ENCODE measurements around the gene HOXA4.

Gene HOXA4

GRCh38 chr7:27176962-27177794 is 46.6 kb upstream of the HOXA4 start:
- no peak for TF ChIP-seq CTCF (IDR thresholded peaks at IDR 0.05; ENCODE audit: low read depth, low read length, missing control alignments)
- H3K36me3 ChIP-seq (replicated peaks) = no peaks in the 10 kb centered on the region
- H3K4me3 ChIP-seq (ENCODE audit: low read depth, low read length) = no peak overlapping the region
- DNase-seq = no peak
- no peak overlapping the region for H3K27ac ChIP-seq
- H3K27me3 ChIP-seq (replicated peaks) = peaks cover 93% of the 10 kb centered on the region
- in situ Hi-C loops (cut with HindIII; ENCODE audit: low pct_ligation_motif_present, low sequenced_read_pairs) = no loop called here

GRCh38 chr7:27176524-27176845 is 45.9 kb upstream of the HOXA4 start:
- no peak for TF ChIP-seq CTCF (IDR thresholded peaks at IDR 0.05; ENCODE audit: low read depth, low read length, missing control alignments)
- Histone ChIP-seq H3K27me3 (replicated peaks) (peaks cover 95% of the 10 kb centered on the region), H3K27ac (no peak overlapping the region)

GRCh38 chr7:27175626-27176523 is 45.3 kb upstream of the HOXA4 start:
- TF ChIP-seq CTCF (IDR thresholded peaks at IDR 0.05; ENCODE audit: low read depth, low read length, missing control alignments) = no peak
- H3K27me3 ChIP-seq (replicated peaks) = peaks cover 96% of the 10 kb centered on the region
- DNase-seq = no peak
- H3K4me3 ChIP-seq (ENCODE audit: low read depth, low read length) = no peak overlapping the region
- H3K36me3 ChIP-seq (replicated peaks) = no peaks in the 10 kb centered on the region
- in situ Hi-C loops (cut with HindIII; ENCODE audit: low pct_ligation_motif_present, low sequenced_read_pairs) = no loop called here
- no peak overlapping the region for H3K27ac ChIP-seq

More at GRCh38 chr7:27176524-27176845, 45.9 kb upstream of the HOXA4 start:
- in situ Hi-C loops (cut with HindIII; ENCODE audit: low pct_ligation_motif_present, low sequenced_read_pairs) = no loop called here
- Histone ChIP-seq H3K4me3 (ENCODE audit: low read depth, low read length) (no peak overlapping the region), H3K36me3 (replicated peaks) (no peaks in the 10 kb centered on the region)
- DNase-seq = no peak

GRCh38 chr7:27174874-27175625 is 44.5 kb upstream of the HOXA4 start:
- in situ Hi-C loops (cut with HindIII; ENCODE audit: low pct_ligation_motif_present, low sequenced_read_pairs) = no loop called here
- H3K4me3 ChIP-seq (ENCODE audit: low read depth, low read length) = no peak overlapping the region

More at GRCh38 chr7:27174874-27175625, 44.5 kb upstream of the HOXA4 start:
- Histone ChIP-seq H3K36me3 (replicated peaks) (no peaks in the 10 kb centered on the region), H3K27me3 (replicated peaks) (peaks cover 96% of the 10 kb centered on the region), H3K27ac (no peak overlapping the region)
- TF ChIP-seq CTCF (IDR thresholded peaks at IDR 0.05; ENCODE audit: low read depth, low read length, missing control alignments) = no peak
- no peak for DNase-seq
